NCI-H524 (cell line): ENCODE data around the gene ZCCHC2.

ENCODE experiments used
- DNase-seq, 2 experiments: peaks; one replicate each; lab custom pipeline; 2025; lab: John Stamatoyannopoulos, UW

ZCCHC2 gene

DNA sequence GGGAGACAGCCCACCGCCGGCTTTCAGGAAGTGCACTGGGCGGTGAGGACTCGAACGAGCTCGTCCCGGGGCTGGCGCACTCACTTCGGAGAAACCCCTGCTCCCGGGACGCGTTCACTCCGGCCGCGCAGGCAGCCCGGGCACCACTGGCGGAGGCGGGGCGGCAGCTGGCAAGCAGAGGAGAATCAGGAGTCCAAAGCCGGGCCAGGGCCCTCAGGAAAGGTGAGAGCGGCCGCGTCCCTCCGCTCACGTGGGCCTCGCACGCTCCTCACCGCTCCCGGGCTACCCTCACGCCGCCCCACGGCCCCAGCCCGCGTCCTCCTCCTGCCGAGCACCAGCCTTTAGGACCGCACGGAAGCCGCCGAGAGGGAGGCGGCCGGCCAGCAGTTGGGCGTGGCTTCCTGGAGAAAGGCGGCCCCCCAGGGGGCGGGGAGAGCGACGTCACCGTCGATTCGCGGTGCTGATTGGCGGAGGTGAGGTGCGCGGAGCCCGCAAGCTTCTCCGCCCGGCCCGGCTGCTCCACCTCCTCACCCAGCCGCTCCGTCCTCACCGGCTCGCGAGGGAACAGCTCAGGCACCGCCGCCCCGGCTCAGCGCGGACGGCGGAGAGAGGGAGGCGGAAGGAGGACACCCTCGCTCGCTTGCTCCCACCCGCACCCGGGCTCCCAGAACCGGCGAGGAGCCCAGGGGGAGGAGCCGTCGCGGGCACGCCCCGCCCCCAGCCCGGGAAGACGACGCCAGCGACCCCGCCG is at the start of gene ZCCHC2:
Gene ZCCHC2 (plus strand): TSS at position 522 of the 751 bp plus-strand sequence. CDS start 400 bp downstream, outside the sequence.
- DNase-seq = peak; percentile 91 to 94

DNA sequence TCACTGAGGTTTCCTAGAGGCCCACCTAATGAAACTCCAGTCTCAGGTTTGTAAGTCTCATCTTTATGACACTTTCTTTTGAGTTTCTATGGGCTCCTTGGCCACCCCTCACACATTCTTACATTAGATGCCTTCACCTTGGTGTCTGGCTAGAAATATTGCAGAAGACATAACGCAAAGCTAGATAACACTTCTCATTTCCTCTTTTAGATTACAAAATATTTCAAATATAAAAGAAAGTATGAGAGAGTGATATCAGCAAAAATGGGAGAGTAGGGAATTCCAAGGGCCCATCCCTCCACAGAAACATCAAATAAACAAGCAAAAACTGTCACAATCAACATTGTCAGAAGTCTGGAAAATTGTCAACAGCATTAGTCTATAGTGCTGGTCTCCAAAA is 43.3 kb upstream of the ZCCHC2 start:
- DNase-seq = no peak

DNA sequence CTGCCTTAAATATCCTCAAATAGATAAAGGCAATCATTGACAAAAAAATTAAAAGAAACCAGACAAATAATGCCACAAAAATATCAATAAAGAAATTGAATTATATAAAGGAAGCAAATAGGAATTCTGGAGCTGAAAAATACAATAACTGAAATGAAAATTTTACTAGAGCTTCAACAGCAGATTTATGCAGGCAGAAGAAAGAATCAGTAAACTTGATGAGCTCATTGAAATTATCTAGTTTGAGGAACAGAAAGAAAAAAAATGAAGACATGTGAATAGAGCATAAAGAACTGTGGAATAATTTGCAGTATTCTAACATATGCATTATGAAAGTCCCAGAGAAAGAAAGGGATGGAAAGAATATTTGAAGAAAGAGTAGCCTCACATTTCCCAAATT is 41.9 kb upstream of the ZCCHC2 start:
- DNase-seq = no peak

DNA sequence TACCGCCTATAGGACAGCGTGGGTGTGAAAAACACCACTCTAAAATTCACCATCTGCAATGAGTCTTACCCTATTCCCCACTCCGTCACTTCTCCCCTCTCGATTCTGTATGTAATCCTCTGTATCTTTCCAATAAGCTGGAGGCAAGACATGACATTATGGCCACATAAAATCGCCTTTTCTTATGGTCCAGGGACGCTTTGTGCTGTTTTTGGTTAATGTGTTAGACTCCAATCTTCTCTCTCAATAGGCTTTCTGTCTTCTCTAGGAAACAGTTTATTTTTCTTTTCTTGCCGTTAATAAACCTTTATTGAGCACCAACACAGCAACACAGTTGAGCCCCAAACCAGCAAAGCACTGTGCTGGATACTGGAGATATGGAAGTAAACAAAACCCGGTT is 37.9 kb upstream of the ZCCHC2 start:
- DNase-seq = no peak

DNA sequence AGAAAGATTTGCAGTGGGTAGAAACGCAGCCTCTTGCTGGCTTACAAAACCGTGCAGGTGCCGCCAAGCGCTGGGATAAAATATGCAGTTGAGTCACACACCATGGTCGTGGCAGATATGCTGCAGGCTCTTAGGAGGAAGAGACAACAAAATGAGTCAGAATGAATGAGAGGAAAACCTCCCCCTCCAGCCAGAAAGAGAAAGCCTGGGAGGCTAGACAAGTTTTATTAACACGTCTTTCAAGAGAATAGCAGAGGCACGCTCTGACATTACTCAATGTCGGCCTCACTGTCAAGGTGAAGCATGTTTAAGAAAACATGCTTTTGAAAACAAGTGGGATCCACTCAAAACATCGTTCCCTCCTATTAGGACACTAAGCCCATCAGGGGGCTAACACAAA is 37.1 kb upstream of the ZCCHC2 start:
- DNase-seq = no peak

DNA sequence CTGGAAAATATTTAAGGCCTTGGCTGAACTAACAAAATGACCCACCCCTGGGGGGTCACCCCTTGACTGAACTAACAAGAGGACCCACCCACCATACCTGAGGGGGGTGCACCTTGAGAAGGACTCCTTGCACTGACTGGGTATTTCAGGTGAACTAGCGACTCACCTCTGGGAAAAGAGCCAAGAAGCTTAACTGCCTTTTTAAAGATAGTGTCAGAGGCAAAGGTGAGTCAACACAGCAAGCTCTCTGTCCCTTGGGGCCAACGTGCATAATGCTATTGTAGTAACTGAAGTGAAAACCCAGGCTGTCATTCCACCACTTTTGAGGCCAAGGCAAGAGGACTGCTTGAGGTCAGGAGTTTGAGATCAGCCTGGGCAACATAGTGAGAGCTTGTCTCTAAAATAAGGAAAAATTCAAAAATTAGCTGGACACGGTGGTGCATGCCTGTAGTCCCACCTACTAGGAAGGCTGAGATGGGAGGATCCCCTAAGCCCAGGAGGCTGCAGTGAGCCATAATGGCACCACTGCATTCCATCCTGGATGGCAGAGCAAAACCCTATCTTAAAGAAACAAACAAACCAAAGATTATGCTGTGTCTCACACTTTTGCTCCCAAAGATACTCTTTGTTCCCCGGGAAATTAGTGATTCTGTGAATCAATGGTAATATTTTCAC is 36.4 kb upstream of the ZCCHC2 start:
- DNase-seq = peak in 1 of 2 experiments; percentile 3

DNA sequence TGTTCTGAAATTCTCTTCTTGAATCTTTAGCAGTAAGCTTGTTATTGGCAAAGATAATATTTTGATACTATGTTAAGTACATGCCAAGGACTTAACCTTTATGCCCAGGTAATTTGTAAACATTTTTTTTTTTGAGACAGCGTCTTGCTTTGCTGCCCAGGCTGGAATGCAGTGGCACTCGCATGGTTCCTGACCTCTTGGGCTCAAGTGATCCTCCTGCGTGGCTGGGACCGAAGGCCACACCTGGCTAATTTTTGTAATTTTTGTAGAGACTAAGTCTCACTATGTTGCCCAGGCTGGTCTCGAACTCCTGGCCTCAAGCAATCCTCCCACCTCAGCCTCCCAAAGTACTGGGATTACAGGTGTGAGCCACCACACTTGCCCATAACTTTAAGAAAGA is 35.7 kb upstream of the ZCCHC2 start:
- DNase-seq = no peak

DNA sequence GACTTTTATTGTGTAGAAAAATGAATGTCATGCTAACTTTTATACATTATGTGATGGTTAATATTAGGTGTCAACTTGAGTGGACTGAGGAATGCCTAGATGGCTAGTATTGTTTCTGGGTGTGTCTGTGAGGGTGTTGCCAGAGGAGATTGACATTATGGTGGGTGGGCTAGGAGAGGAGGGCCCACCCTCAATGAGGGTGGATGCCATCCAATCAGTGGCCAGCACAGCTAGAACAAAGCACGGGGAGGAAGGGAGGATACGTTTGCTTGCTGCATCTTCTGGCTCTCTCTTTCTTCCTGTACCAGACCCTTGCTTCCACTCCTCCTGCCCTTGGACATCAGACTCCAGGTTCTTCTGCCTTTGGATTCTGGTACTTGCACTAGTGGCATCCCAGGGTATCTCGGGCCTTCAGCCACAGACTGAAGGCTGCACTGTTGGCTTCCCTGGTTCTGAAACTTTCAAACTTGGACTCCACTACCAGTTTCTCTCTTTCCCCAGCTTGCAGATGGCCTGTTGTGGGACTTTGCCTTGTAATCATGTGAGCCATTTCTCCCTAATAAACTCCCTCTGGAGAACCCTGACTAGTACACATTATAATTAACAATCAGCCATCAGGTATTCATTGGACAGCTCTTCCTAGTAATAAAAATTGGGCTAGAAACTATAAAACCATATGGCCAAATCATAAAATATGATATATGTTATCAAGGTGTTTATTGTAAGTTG is 31.7 kb upstream of the ZCCHC2 start:
- DNase-seq = no peak

DNA sequence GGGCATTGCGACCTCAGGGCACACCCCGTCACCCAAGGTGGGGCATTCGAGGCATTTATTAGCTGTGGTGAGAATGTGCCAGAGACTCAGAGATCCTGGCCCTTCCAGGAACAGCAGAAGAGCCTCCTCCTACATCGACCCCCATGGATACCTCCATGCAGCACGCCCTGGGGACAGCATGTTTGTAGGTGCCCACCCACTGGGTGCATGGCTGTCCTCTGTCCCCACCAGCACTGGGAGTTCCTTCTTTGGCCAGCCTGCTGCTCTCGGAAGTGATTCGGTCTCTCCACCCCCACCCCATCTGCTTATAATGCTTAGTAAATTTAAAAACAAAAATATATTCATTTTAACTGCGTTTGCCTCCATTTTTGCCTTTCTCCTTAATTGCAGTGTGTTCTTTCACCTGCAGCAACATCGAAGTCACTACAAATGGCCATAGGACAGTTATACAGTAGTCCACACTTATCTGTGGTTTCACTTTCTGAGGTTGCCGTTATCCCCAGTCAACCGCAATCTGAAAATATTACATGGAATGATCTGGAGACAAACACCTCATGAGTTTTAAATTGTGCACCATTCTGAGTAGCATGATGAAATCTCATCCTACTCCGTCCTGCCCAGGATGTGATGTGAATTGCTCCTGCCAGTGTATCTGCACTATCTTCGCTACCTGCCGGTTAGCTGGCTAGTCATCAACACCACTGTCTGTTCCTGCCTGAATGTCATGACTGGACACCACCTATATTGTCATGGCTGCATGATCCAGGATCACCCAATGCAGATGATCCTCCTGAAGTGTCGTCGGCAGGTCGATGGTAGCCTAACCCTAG is 29.6 kb upstream of the ZCCHC2 start:
- no peak for DNase-seq

DNA sequence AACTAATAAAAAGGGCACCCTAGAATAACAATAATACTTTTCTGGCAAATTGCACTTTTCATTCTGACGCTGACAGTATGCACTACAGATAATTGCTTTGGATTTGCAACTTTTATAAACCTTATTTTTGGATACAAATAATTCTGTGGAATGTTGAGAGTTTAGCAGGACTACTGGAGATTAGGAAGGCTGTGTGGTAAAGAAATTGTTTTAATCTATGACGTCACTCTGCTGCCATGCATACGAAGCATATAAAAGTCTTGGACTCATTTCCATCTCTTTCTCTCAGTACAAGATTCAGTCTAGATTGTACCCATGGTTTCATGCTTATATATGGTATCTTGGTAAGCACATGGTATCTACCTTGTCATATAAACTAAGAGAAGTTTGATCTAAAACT is 28.1 kb upstream of the ZCCHC2 start:
- DNase-seq = no peak

DNA sequence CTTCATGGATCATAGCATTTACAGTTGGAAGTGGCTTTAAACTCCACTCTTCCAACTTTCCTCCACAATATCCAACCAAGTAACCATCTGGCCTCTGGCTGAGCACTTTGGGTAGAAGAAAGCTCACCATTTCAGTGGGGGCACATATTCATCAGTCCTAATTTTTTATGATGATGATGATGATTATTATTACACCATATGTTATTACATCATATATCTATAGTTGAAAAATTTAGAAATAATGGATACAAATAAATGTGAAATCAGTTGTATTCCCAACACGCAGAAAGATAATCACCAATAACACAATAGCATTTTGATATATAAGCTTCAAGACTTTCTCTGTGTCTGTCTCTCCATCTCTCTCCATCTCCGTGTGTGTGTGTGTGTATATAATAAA is 26.6 kb upstream of the ZCCHC2 start:
- no peak for DNase-seq

DNA sequence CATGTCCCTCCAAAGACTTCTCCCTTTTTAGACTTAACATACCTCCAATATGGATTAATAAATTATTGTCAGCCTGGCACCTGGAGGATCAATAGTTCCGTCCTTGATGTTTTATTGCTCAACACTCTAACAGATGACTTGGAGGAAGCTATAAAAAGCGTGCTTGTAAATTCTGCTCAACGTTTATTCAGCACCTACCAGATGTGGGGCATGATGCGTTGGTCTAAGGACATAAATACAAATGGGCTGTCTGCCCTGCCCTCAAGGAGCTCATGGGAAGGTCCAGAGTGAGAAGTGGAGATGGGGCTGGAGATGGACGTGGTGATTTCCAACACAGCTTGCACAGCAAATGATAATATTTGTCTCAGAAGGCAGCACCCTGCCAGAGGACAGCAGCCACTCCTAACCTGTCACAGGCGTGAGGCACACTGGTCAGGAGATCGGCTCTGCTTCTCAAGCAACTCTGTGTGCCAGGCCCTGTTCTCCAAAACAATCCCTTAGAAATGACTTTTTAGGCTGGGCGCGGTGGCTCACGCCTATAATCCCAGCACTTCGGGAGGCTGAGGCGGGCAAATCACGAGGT is 25.5 kb upstream of the ZCCHC2 start:
- no peak for DNase-seq

DNA sequence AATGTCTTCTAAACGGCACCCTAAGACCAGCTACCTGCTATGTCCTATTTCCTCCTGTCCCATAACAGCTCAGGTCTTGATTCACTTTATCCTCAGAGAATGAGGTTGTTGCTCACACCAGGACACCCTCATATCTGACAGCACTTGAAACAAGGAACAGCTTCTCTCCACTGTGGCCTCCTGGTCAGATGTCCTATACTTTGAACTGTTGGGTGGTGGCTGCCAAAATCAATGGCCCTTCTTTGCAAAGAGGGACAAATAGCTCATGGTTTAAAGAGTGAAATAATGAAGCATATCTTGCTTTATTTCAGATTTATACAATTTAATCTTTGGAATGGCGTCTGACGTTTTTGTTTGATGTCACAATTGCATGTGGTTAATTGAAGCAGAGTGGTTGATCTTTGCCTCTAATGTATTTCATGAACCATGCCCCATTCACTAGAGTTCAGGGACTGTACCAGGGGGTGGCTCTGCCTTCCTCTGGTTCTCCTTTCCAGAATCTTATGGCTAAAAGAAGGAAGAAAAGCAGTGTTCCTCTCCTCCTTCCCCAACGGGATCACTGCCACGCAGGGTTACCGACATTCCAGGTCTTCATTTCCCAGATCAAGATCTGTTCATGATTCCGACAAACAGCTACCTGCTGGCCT is 24.1 kb upstream of the ZCCHC2 start:
- no peak for DNase-seq

DNA sequence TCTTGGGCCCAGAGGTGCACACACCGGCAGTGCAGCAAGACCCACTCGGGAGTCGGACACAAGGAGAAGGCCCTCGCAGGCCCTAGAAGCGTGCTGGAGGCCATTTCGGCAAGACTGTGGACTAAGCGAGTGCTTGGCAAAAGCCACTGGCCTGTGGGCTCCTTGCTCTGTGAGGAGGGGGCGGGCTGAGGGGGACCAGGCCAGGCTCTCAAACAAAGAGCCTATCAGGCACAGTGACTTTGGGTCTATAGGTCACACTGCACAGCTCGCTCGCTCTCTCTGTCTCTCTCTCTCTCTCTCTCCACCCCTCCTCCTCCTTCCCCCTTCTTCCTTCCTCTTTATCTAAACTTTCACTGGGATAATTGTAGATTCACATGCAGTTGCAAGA is 23.6 kb upstream of the ZCCHC2 start:
- no peak for DNase-seq

DNA sequence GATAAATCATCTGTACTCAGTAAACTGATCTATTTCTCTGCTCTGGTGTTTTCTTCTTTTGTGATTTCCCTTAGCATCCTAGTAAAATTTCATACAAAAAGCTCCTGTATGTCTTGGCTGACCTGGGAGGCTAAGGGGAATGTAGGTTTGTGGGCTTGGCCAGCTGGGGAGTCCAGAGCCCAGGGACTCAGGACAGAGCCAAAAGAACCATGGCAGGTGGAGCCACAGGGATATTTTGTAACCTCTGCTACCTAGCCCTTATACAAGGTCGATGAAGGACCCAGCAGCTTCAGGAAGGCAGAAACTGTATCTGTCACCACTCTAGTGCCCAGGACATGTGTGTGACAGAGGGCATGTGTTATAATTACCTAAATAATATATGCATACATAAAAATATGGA is 22.7 kb upstream of the ZCCHC2 start:
- DNase-seq = no peak

DNA sequence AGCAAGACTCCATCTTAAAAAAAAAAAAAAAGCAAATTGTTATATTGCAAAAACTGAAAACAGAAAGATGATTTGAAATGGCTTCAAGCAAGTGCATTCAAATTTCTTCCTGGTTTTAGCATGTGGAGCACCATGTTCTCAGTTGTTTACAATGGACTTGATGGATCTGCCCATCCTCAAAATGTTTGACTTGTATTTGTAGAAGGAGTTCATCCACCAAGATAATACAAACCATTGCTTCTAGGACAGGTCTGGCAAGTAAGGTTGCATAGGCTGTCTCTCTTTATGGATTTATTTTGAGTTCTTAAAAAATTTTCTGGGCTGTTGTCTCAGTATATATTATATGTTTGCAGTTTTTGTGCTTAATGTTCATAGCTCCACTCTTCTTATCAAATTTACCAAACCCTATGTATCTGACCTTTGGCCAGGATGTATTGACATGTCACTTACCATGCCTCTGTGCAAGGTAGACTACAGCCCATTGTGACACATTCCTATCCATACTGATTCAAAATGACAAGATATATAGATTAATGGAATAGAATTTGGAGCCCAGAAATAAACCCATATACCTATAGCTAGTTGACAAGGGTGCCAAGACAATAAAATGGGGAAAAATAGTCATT is 21.7 kb upstream of the ZCCHC2 start:
- DNase-seq = no peak

DNA sequence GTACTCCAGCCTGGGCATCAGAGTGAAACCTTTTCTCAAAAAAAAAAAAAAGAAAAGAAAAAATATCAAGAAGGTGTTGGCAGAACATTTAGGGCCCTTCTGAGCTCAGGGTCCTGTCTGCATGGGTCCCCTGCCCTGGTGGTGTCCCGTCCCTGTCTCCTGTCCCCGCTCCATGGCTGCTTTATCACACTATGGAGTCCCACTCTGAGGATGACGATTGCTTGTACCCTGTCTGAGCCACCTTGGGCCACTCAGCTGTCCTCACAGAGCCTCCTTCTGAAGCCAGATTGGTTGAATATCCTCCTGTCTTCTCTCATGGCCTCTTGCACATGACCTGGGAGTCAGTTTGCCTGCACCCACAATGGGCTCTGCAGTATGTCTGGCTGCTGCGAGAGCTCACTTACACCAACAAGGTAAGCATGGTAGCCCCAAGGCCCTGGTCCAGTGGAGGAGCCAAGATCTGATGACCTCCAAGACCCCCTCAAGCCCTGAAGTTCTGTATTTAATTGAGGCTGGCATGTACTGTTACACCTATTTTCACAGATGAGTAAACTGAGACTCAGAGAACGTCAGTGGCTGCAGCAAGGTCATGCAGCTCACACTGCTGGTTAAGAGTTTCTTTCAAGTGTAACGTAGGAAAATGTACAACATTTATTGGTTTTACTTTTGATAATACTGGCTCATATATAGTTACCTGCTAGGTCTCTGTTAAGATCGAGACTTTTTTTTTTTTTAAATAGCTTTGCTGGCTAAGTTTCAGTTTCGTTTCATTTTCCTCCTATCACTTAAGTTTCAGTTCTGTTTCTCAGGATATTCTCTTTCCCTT is 16.9 kb upstream of the ZCCHC2 start:
- DNase-seq = no peak

DNA sequence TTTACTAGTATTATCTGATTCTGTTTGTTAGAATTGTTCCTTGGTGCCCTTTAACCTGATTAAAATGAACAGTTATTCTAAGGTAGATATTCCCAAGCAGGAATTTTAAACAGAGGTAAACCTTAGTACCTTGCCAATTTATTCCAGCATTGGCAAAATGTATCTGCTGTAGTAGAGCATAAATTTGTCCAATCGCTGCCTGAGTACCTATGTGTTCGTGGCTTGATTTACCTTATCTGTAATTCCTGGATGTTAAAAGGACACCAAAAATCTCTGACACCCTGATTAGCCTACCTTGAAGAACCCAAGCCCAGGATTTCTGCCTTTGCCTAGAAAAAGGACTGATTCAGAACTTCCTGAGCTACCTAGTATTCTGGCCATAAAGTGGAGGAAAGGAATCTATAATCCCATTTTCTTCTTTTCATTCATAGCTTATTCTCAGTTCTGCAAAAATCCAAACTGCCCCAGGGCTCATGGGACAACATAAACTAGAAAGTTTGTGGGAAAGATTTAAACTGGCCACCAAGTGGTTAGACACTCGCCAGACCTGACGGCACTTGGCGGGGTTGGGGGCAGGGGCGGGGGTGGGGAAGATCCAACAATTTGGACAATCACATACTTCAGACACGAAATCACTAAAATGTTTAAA is 16.2 kb upstream of the ZCCHC2 start:
- DNase-seq = no peak

DNA sequence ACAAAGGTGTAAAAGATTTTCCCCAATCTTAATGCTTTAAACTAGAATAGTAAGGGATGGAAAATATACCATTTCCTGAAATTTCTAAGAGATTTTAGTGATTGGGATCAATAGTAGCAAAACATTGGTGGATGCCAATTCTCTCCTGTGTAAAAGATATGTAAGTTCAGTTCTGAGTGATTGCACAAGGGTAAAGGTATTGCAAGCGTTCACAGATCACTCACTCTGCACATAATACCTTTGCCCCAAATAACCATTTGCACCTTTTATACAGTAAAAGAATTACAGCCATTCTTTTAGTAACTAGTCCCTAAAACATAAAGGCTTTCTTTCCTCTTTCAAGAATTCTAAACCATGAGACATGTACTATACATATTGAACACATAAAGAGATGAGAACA is 13.0 kb upstream of the ZCCHC2 start:
- DNase-seq = no peak
